HG03097 (cell line): ENCODE results near the gene LYPD6B.
"Not testable (repeated sequence)": the region's sequence is repeated elsewhere in the genome, so short reads cannot be mapped to it uniquely, and the experiment has no call there.

Experiments
- ATAC-seq: cut with Tn5 transposase; IDR thresholded peaks from one replicate; pipeline ENCODE4 v1.9.1; 2021; ENCODE audit not compliant: unreplicated experiment, low FRiP score

Gene LYPD6B

GRCh38 chr2:149256877-149257276, 218.4 kb downstream of the LYPD6B start:
- ATAC-seq = not testable (repeated sequence)

- no peak for ATAC-seq
Measured at GRCh38 chr2:149258531-149258930, 220.0 kb downstream of the LYPD6B start.

GRCh38 chr2:149259136-149259535, 220.6 kb downstream of the LYPD6B start:
- ATAC-seq = no peak

GRCh38 chr2:149261692-149262091, 223.2 kb downstream of the LYPD6B start:
- no peak for ATAC-seq
